ENCODE measurements around the gene FBXW7. TPM values are rescaled to one million over a fixed set of nuclear protein-coding genes. Genes with fewer than 3 reads are reported as not detected.

Gene FBXW7
- total and polyA plus RNA-seq, 2 of the 8 experiments (the other 6 are each of a cell fraction or from before 2014, with no cell fraction given), result 6.0 to 26.7 TPM

GRCh38 chr4:152540941-152541340, 5.0 kb upstream of the FBXW7 start:
- Histone ChIP-seq H3K4me3 (ENCODE audit: extremely low read depth in 1 of 4, insufficient read depth in 2 of 4, low read depth in 3 of 4, low read length in 4 of 4) (no peak overlapping the region), H3K79me2 (ENCODE audit: control insufficient read depth in 1 of 2, insufficient read depth in 2 of 2, low read length in 2 of 2) (peaks cover 4 to 31% of the 10 kb centered on the region in 2 experiments; a peak in 3 of 4 replicates), H3K4ac (replicated peaks; ENCODE audit: insufficient read length, low read depth, low read length) (no peak overlapping the region), H2BK120ac (replicated peaks; ENCODE audit: low read depth, low read length) (no peak overlapping the region), H4K20me1 (replicated peaks in 1 of 2; ENCODE audit: control insufficient read depth in 1 of 2, insufficient read depth in 2 of 2, low read length in 2 of 2) (peaks cover 5 to 7% of the 10 kb centered on the region in 2 experiments), H3K14ac (ENCODE audit: insufficient read length) (no peak overlapping the region), H3K9me3 (ENCODE audit: insufficient read depth in 2 of 2, low read depth in 1 of 2, low read length in 1 of 2) (no peaks in the 10 kb centered on the region), H3K18ac (ENCODE audit: extremely low read depth, low read length) (no peak overlapping the region), H3K27me3 (replicated peaks in 1 of 4; ENCODE audit: control insufficient read depth in 3 of 4, extremely low read depth in 1 of 4, insufficient read depth in 3 of 4, low read length in 3 of 4) (no peaks in the 10 kb centered on the region), H4K8ac (ENCODE audit: extremely low read depth, insufficient read depth, low read length) (peak overlapping the region; percentile 79), H4K91ac (replicated peaks; ENCODE audit: insufficient read length, low read length) (no peak overlapping the region), H3K79me1 (ENCODE audit: low read depth, low read length) (peaks cover 6% of the 10 kb centered on the region), H3K36me3 (ENCODE audit: control insufficient read depth in 2 of 4, insufficient read depth in 4 of 4, low read length in 3 of 4) (peaks cover 0 to 4% (median 0%) of the 10 kb centered on the region in 4 experiments; a peak in 1 of 8 replicates), H2AFZ (ENCODE audit: low read length) (no peak overlapping the region), H3K27ac (ENCODE audit: low read depth, low read length) (no peak overlapping the region), H2BK20ac (ENCODE audit: low read length) (no peak overlapping the region), H3K4me1 (replicated peaks in 1 of 4; ENCODE audit: control insufficient read depth in 3 of 4, insufficient read depth in 4 of 4, low read length in 3 of 4) (peaks cover 0 to 18% (median 6%) of the 10 kb centered on the region in 4 experiments; a peak in 4 of 7 replicates), H2BK15ac (ENCODE audit: low read length) (no peak overlapping the region), H3K56ac (replicated peaks; ENCODE audit: insufficient read length, low read depth, low read length) (no peak overlapping the region), H4K5ac (ENCODE audit: insufficient read length, low read depth, low read length) (no peak overlapping the region), H3K4me2 (ENCODE audit: insufficient read depth in 1 of 2, low read depth in 2 of 2, low read length in 2 of 2) (no peak overlapping the region), H3K23ac (ENCODE audit: insufficient read length) (no peak overlapping the region), H3K23me2 (ENCODE audit: low read depth, low read length) (no peaks in the 10 kb centered on the region), H3K9ac (replicated peaks in 1 of 4; ENCODE audit: extremely low read depth in 1 of 4, low read depth in 3 of 4, low read length in 3 of 4) (no peak overlapping the region), H2BK12ac (ENCODE audit: low read depth, low read length) (no peak overlapping the region), H2BK5ac (ENCODE audit: low read depth, low read length) (no peak overlapping the region; the same call in 1 of the 2 replicates), H2AK5ac (ENCODE audit: low read depth, low read length) (no peak overlapping the region)
- WGBS, 2 experiments (ENCODE audit: extremely low coverage in 1 of 2, insufficient coverage in 1 of 2, insufficient read length in 1 of 2, insufficient replicate concordance in 2 of 2, low coverage in 1 of 2, low lambda C conversion rate in 2 of 2, missing lambda C conversion rate in 1 of 2), result 94% methylated on average over 13 of the region's 13 CpGs; no CpG with 5 or more reads in 1 of the 2 experiments
- DNase-seq (ENCODE audit: low read depth in 1 of 2, low spot score in 2 of 2) (no peak), FAIRE-seq (no peak)
- CTCF ChIA-PET (ENCODE audit: partially characterized antibody), result interaction anchor here (1.4 to 1.8 kb wide), 4 partner anchors 13 to 136 kb away, joined by 4 to 6 read pairs (median 5); no protein-coding TSS in a partner anchor
- POLR2A ChIA-PET (ENCODE audit: partially characterized antibody), result no interaction called here
- TF ChIP-seq E2F6 (IDR thresholded peaks at IDR 0.05), result no peak
- TF ChIP-seq CBX8 (IDR thresholded peaks at IDR 0.05; ENCODE audit: borderline replicate concordance, low read depth, low read length), result no peak
- no peak for TF ChIP-seq KDM1A (IDR thresholded peaks at IDR 0.05; ENCODE audit: borderline replicate concordance, low read length)
- no peak for TF ChIP-seq CHD2 (IDR thresholded peaks at IDR 0.05; ENCODE audit: low read length)
- no peak for TF ChIP-seq KDM5A (IDR thresholded peaks at IDR 0.05; ENCODE audit: low read length)
- no peak for TF ChIP-seq SIX5 (IDR thresholded peaks at IDR 0.05; ENCODE audit: low read depth, low read length)
- no peak for TF ChIP-seq SIRT6 (IDR thresholded peaks at IDR 0.05; ENCODE audit: low read length)
- no peak for TF ChIP-seq SAP30 (IDR thresholded peaks at IDR 0.05; ENCODE audit: insufficient read depth, insufficient replicate concordance, low read length)
- TF ChIP-seq POLR2AphosphoS5 (IDR thresholded peaks at IDR 0.05; ENCODE audit: low read depth, low read length), result no peak
- TF ChIP-seq CEBPB (IDR thresholded peaks at IDR 0.05; ENCODE audit: low read depth, low read length), result no peak
- TF ChIP-seq TAF1 (IDR thresholded peaks at IDR 0.05; ENCODE audit: low read depth, low read length), result no peak
- TF ChIP-seq POU5F1 (IDR thresholded peaks at IDR 0.05; ENCODE audit: low read depth, low read length), result no peak
- no peak for TF ChIP-seq CBX5 (IDR thresholded peaks at IDR 0.05; ENCODE audit: low read depth, low read length)
- TF ChIP-seq BACH1 (IDR thresholded peaks at IDR 0.05; ENCODE audit: low read length), result no peak
- no peak for TF ChIP-seq EP300 (IDR thresholded peaks at IDR 0.05; ENCODE audit: borderline replicate concordance in 1 of 2, low read depth in 2 of 2, low read length in 2 of 2)
